Measurements from ENCODE around the gene BNC2.
"Not testable (repeated sequence)": the region's sequence is repeated elsewhere in the genome, so short reads cannot be mapped to it uniquely, and the experiment has no call there.

BNC2 gene

GRCh38 chr9:16884373-16884772 lies 13.9 kb upstream of the BNC2 start:
- Histone ChIP-seq H3F3A (ENCODE audit: insufficient read depth, low read length) (no peaks in the 10 kb centered on the region), H3K79me2 (ENCODE audit: insufficient read depth, low read length) (no peaks in the 10 kb centered on the region), H3K4me1 (ENCODE audit: insufficient read depth, low read length, severe bottlenecking) (no peaks in the 10 kb centered on the region), H2AFZ (ENCODE audit: low read length) (no peak overlapping the region), H3K4me2 (ENCODE audit: low read length) (no peak overlapping the region), H3K9me2 (ENCODE audit: low read depth, low read length) (no peaks in the 10 kb centered on the region), H3K27me3 (ENCODE audit: insufficient read depth, low read length) (no peaks in the 10 kb centered on the region), H3K9me3 (ENCODE audit: low read length) (no peaks in the 10 kb centered on the region), H4K20me1 (ENCODE audit: insufficient read depth, low read length) (no peaks in the 10 kb centered on the region), H3K36me3 (ENCODE audit: insufficient read depth, low read length) (no peaks in the 10 kb centered on the region), H3K4me3 (ENCODE audit: low read depth, low read length, poor library complexity, severe bottlenecking) (no peak overlapping the region), H3K27ac (ENCODE audit: low read depth, low read length, poor library complexity, severe bottlenecking) (no peak overlapping the region), H3K9ac (ENCODE audit: low read length) (no peak overlapping the region)
- TF ChIP-seq CTCF (IDR thresholded peaks at IDR 0.05; ENCODE audit: low read length) (no peak), EZH2 (IDR thresholded peaks at IDR 0.05; ENCODE audit: borderline replicate concordance, low read length) (no peak)

GRCh38 chr9:16883586-16883985 lies 13.1 kb upstream of the BNC2 start:
- Histone ChIP-seq H3K36me3 (ENCODE audit: insufficient read depth, low read length) (no peaks in the 10 kb centered on the region), H3K79me2 (ENCODE audit: insufficient read depth, low read length) (no peaks in the 10 kb centered on the region), H3K9me2 (ENCODE audit: low read depth, low read length) (no peaks in the 10 kb centered on the region), H2AFZ (ENCODE audit: low read length) (no peak overlapping the region), H3K4me1 (ENCODE audit: insufficient read depth, low read length, severe bottlenecking) (no peaks in the 10 kb centered on the region), H3K4me3 (ENCODE audit: low read depth, low read length, poor library complexity, severe bottlenecking) (no peak overlapping the region), H3K27me3 (ENCODE audit: insufficient read depth, low read length) (no peaks in the 10 kb centered on the region), H3K27ac (ENCODE audit: low read depth, low read length, poor library complexity, severe bottlenecking) (no peak overlapping the region), H3K4me2 (ENCODE audit: low read length) (no peak overlapping the region), H3K9ac (ENCODE audit: low read length) (no peak overlapping the region), H4K20me1 (ENCODE audit: insufficient read depth, low read length) (no peaks in the 10 kb centered on the region), H3F3A (ENCODE audit: insufficient read depth, low read length) (no peaks in the 10 kb centered on the region), H3K9me3 (ENCODE audit: low read length) (no peaks in the 10 kb centered on the region)
- TF ChIP-seq EZH2 (IDR thresholded peaks at IDR 0.05; ENCODE audit: borderline replicate concordance, low read length) (no peak), CTCF (IDR thresholded peaks at IDR 0.05; ENCODE audit: low read length) (no peak)

DNA sequence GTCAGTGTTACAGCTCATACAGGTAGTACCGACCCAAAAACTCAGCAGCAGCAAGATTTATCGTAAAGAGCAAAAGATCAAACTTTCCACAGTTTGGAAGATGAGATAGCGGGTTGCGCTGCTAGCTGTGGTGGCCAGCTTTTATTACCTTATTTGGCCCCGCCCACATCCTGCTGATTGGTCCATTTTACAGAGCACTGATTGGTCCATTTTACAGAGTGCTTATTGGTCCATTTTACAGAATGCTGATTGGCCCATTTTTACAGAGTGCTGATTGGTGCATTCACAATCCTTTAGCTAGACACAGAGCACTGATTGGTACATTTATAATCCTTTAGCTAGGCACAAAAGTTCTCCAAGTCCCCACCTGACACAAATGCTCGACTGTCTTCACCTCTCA lies 12.0 kb upstream of the BNC2 start:
- H3K4me1 ChIP-seq (ENCODE audit: insufficient read depth, low read length, severe bottlenecking); H3F3A ChIP-seq (ENCODE audit: insufficient read depth, low read length); H3K27ac ChIP-seq (ENCODE audit: low read depth, low read length, poor library complexity, severe bottlenecking); H3K4me2 ChIP-seq (ENCODE audit: low read length); H3K9me3 ChIP-seq (ENCODE audit: low read length); H3K36me3 ChIP-seq (ENCODE audit: insufficient read depth, low read length); H3K27me3 ChIP-seq (ENCODE audit: insufficient read depth, low read length); H3K4me3 ChIP-seq (ENCODE audit: low read depth, low read length, poor library complexity, severe bottlenecking); H2AFZ ChIP-seq (ENCODE audit: low read length); H3K9ac ChIP-seq (ENCODE audit: low read length); H3K79me2 ChIP-seq (ENCODE audit: insufficient read depth, low read length); H4K20me1 ChIP-seq (ENCODE audit: insufficient read depth, low read length); H3K9me2 ChIP-seq (ENCODE audit: low read depth, low read length): not testable (repeated sequence)

DNA sequence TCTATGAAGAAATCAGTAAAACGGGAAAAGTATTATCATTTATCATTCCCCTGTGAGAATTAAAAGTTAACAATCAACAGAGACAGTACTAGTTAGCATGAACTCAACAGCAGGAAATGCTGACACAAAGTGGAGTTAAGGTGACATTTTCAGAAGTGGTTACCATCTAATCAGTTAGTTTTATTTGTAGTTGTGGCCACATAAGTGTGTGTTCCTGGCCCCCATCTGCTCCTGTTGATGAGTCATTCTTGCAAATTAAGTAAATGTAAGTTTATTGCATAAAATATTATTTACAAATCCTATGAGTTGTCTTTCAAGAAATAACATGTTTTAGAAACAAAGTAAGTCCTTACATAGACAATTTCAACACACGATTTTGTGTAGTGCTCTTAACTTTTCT lies 8.9 kb upstream of the BNC2 start:
- Histone ChIP-seq H3K9me2 (ENCODE audit: low read depth, low read length) (no peaks in the 10 kb centered on the region), H3K9me3 (ENCODE audit: low read length) (no peaks in the 10 kb centered on the region), H3K27me3 (ENCODE audit: insufficient read depth, low read length) (no peaks in the 10 kb centered on the region), H2AFZ (ENCODE audit: low read length) (no peak overlapping the region), H3F3A (ENCODE audit: insufficient read depth, low read length) (no peaks in the 10 kb centered on the region), H3K4me2 (ENCODE audit: low read length) (no peak overlapping the region), H4K20me1 (ENCODE audit: insufficient read depth, low read length) (no peaks in the 10 kb centered on the region), H3K79me2 (ENCODE audit: insufficient read depth, low read length) (no peaks in the 10 kb centered on the region), H3K4me1 (ENCODE audit: insufficient read depth, low read length, severe bottlenecking) (no peaks in the 10 kb centered on the region), H3K27ac (ENCODE audit: low read depth, low read length, poor library complexity, severe bottlenecking) (no peak overlapping the region), H3K36me3 (ENCODE audit: insufficient read depth, low read length) (no peaks in the 10 kb centered on the region), H3K9ac (ENCODE audit: low read length) (no peak overlapping the region), H3K4me3 (ENCODE audit: low read depth, low read length, poor library complexity, severe bottlenecking) (no peak overlapping the region)
- TF ChIP-seq CTCF (IDR thresholded peaks at IDR 0.05; ENCODE audit: low read length) (no peak), EZH2 (IDR thresholded peaks at IDR 0.05; ENCODE audit: borderline replicate concordance, low read length) (no peak)
